Mesodermal cell (in vitro differentiated cells): ENCODE data around the gene TMEM150A.
A peak's percentile ranks its signal among the peaks of the same experiment; 100 is the strongest.

Source experiments
- H3K27ac ChIP-seq: 2 replicates; pipeline ENCODE4 v1.7.0; 2013; ENCODE audit warnings: mild to moderate bottlenecking, low read depth, low read length, moderate library complexity; ENCODE audit not compliant: severe bottlenecking
- H3K36me3 ChIP-seq: 2 replicates; pipeline ENCODE4 v1.7.1; 2013; ENCODE audit warnings: mild to moderate bottlenecking, low read length, moderate library complexity; ENCODE audit not compliant: control insufficient read depth, insufficient read depth
- H3K4me1 ChIP-seq: one replicate; pipeline ENCODE4 v1.7.1; 2013; ENCODE audit warnings: mild to moderate bottlenecking, low read length; ENCODE audit not compliant: insufficient read depth, control insufficient read depth, poor library complexity, severe bottlenecking
- H3K4me3 ChIP-seq: 2 replicates; pipeline ENCODE4 v1.7.0; 2013; ENCODE audit warnings: low read length, control low read depth, mild to moderate bottlenecking; ENCODE audit not compliant: insufficient read depth, poor library complexity, severe bottlenecking; ENCODE audit errors: extremely low read depth
- H3K9me3 ChIP-seq: 2 replicates; pipeline ENCODE4 v1.7.1; 2013; ENCODE audit warnings: mild to moderate bottlenecking, low read length, moderate library complexity; ENCODE audit not compliant: control insufficient read depth
- WGBS, 2 experiments: methylation state at CpG; one replicate each; pipeline ENCODE4 v1.1.5; 2013; ENCODE audit warnings: missing lambda C conversion rate in 2 of 2; ENCODE audit not compliant: insufficient coverage in 2 of 2; 5-methylcytosine and 5-hydroxymethylcytosine counted together

The TMEM150A gene

GRCh38 chr2:85582492-85582891 is 20.0 kb downstream of the TMEM150A start:
- WGBS, 2 experiments, result 40% methylated on average over 1 of the region's 1 CpG; no CpG with 5 or more reads in 1 of the 2 experiments

DNA sequence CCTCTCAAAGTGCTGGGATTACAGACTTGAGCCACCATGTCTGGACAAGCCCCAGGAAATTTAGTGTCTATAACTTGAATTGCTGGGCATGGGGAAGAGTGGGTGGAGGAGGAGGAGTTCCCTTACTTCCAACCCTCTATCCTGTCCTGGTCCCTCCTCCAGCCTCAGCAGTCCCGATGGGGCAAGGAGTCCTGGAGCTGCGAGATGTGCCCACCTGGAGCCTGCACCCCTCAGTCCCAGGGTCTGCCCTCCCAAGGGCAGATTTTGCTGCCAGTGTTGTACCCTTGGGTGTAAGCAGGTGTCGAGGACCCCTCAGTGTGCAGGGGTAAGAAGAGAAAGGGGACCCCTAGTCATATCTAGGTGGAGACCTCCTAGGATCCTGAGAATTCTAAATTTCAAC is 22.3 kb downstream of the TMEM150A start:
- Histone ChIP-seq H3K4me1 (peaks cover 42% of the 10 kb centered on the region), H3K27ac (no peak overlapping the region), H3K36me3 (no peaks in the 10 kb centered on the region), H3K9me3 (no peaks in the 10 kb centered on the region), H3K4me3 (no peak overlapping the region)
- WGBS, 2 experiments, result 67 to 100% methylated on average over 1 to 3 of the region's 3 CpGs

More at GRCh38 chr2:85582492-85582891, 20.0 kb downstream of the TMEM150A start:
- H3K4me3 ChIP-seq, result no peak overlapping the region
- H3K9me3 ChIP-seq, result no peaks in the 10 kb centered on the region
- no peak overlapping the region for H3K27ac ChIP-seq
- H3K4me1 ChIP-seq, result peaks cover 44% of the 10 kb centered on the region
- H3K36me3 ChIP-seq, result no peaks in the 10 kb centered on the region

GRCh38 chr2:85579266-85579935 is 23.1 kb downstream of the TMEM150A start:
- 13 to 35% methylated on average over 4 of the region's 6 CpGs for WGBS, 2 experiments

DNA sequence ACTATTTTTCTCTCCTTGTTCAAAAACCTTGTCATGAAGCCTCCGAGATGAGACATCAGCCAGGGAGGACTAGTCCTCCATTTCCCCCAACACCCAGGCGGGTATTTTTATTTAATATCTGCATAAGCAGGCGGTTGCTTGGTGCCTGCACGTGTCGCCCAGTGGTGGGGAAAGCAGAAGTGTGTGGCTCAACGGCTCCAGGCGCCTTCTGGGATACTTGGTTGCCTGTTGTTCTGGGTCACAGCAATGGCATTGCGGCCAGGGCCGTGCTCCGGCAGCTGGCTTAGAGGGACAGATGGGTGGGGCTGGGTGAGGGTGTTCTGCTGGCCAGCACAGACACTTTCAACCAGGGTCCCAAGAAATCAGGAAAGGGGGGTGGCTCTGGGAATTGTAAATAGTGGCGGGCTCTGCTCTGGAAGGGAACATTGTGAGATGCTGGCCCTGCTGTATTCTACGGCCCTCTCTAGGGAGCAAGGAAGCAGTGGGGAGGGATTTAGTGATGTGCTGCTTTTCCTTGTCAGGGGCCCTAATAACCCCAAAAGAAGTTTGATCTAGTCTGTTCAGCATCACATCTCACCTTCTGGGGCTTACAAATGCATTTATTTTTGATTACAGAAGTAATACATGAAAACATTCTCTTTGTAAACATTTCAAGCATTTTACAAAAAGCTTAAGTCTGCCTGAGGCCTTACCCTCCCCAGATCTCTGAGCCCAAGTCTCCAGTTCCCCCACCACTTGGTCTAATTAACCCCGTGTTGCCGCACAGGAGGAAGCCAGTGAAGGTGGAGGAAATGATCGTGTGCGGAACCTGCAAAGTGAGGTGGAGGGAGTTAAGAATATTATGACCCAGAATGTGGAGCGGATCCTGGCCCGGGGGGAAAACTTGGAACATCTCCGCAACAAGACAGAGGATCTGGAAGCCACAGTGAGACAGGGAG is 24.0 kb downstream of the TMEM150A start:
- Histone ChIP-seq H3K36me3 (no peaks in the 10 kb centered on the region), H3K27ac (peak overlapping the region; percentile 75), H3K9me3 (no peaks in the 10 kb centered on the region), H3K4me1 (peaks cover 34% of the 10 kb centered on the region), H3K4me3 (peak overlapping the region; percentile 21)
- 48 to 73% methylated on average over 12 to 13 of the region's 19 CpGs for WGBS, 2 experiments

More at GRCh38 chr2:85579266-85579935, 23.1 kb downstream of the TMEM150A start:
- Histone ChIP-seq H3K27ac (peak overlapping the region; percentile 75), H3K36me3 (no peaks in the 10 kb centered on the region), H3K9me3 (no peaks in the 10 kb centered on the region), H3K4me3 (no peak overlapping the region), H3K4me1 (peaks cover 34% of the 10 kb centered on the region)

DNA sequence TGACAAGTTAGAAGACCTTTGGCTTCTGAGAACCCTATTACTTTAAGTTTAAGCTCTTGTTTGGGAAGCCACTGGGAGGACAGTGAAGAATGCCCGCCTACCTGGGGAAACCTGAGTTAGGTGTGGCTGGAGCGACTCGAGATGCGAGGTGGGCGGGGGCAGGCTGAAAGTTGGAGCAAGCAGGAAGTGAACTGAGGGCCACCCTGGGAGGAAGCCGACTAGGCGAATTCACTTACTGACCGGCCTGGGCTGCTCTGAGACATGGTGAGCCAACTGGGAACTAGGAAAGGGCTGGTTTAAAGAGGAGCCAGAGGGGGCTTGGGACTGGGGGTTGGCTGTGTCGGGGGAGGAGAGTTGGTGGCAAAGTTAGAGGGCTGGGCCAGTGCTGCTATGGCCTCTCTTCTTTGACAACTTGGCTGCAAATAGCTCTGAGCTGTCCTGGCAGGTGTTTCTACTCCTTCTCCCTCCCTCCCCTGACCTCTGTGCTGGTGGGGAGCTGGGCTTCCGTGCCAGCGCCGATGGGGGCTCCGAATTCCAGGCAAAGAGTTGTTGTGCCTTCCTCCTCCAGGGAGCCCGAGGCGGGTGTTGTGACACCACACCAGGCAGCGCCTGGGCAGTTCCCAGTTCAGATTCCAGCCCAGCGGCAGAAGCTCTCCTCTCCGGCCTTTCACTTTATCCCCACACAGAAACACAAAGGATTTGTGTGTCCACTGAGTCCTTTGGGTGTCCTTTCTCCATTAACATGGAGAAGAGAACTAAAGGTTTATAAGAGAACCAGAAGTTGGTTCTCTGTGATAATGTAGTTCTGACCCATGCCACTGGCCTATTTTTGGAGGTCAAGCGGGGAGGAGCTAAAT is 24.9 kb downstream of the TMEM150A start, which contains the start of gene VAMP8:
Gene VAMP8, plus strand, starts transcription at position 201 of the 857 bp plus-strand sequence. Its CDS starts 61 bp downstream, at position 262.
- Histone ChIP-seq H3K27ac (peak within 1 kb of the TSS; percentile 75), H3K4me3 (peak within 1 kb of the TSS; percentile 21), H3K9me3 (no peaks in the 10 kb centered on the region), H3K4me1 (peaks cover 34% of the 10 kb centered on the region), H3K36me3 (no peaks in the 10 kb centered on the region)
- 14 to 16% methylated on average over 17 of the region's 19 CpGs for WGBS, 2 experiments

GRCh38 chr2:85577063-85577385 is 25.5 kb downstream of the TMEM150A start:
- Histone ChIP-seq H3K4me1 (peaks cover 34% of the 10 kb centered on the region), H3K36me3 (no peaks in the 10 kb centered on the region), H3K9me3 (no peaks in the 10 kb centered on the region), H3K4me3 (no peak overlapping the region), H3K27ac (no peak overlapping the region)
- 37% methylated on average over 2 of the region's 3 CpGs; no CpG with 5 or more reads in 1 of the 2 experiments for WGBS, 2 experiments

DNA sequence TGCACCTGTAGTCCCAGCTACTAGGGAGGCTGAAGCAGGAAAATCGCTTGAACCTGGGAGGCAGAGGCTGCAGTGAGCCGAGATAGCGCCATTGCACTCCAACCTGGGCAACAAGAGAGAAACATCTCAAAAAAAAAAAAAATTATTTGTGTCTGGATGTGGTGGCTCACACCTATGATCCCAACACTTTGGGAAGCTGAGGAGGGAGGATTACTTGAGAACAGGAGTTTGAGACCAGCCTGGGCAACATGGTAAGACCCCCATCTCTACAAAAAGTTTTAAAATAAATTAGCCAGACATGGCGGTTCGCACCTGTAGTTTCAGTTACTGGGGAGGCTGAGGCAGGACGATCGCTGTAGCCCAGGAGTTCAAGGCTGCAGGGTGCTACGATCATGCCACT is 26.8 kb downstream of the TMEM150A start:
- H3K27ac ChIP-seq, result peak overlapping the region; percentile 36
- no peak overlapping the region for H3K4me3 ChIP-seq
- H3K9me3 ChIP-seq, result no peaks in the 10 kb centered on the region
- 91 to 98% methylated on average over 4 to 7 of the region's 8 CpGs for WGBS, 2 experiments
- peaks cover 34% of the 10 kb centered on the region for H3K4me1 ChIP-seq
- no peaks in the 10 kb centered on the region for H3K36me3 ChIP-seq

DNA sequence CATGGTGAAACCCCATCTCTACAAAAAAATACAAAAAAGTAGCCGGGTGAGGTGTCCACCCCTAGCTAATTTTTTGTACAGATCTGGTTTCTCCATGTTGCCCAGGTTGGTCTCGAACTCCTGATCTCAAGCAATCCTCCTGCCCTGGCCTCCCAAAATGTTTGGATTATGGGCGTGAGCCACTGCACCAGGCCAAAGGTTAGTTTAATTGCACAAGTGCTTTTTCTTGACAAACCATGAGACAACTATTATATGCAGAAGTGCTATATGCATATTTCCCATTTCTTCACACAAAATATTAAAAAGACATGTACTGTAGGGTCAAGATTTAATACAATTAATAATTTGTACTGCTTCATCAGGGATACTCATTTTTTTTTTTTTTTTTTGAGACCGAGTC is 36.2 kb downstream of the TMEM150A start:
- no peaks in the 10 kb centered on the region for H3K4me1 ChIP-seq
- no peak overlapping the region for H3K27ac ChIP-seq
- WGBS, 2 experiments, result 86 to 94% methylated on average over 3 of the region's 4 CpGs
- H3K9me3 ChIP-seq, result no peaks in the 10 kb centered on the region
- no peak overlapping the region for H3K4me3 ChIP-seq
- no peaks in the 10 kb centered on the region for H3K36me3 ChIP-seq

- 82 to 96% methylated on average over 4 to 5 of the region's 5 CpGs for WGBS, 2 experiments
- Histone ChIP-seq H3K4me1 (peaks cover 11% of the 10 kb centered on the region), H3K36me3 (peaks cover 8% of the 10 kb centered on the region), H3K4me3 (no peak overlapping the region), H3K27ac (no peak overlapping the region), H3K9me3 (no peaks in the 10 kb centered on the region)
Observed at GRCh38 chr2:85564144-85564563, 38.3 kb downstream of the TMEM150A start.
